ENCODE data around the gene RIT1.

RIT1 gene

GRCh38 chr1:155911156-155912055 lies at the start of gene RIT1:
Gene RIT1 (minus strand): TSS chr1:155911349. CDS start chr1:155910761, 588 bp downstream.
- DNase-seq = peak; percentile 36

- no peak for DNase-seq
Observed at GRCh38 chr1:155960081-155960745, 49.1 kb upstream of the RIT1 start.

- no peak for DNase-seq
Observed at GRCh38 chr1:155957411-155957915, 46.3 kb upstream of the RIT1 start.

GRCh38 chr1:155954645-155955044 lies 43.5 kb upstream of the RIT1 start:
- no peak for DNase-seq

- no peak for DNase-seq
Observed at GRCh38 chr1:155952505-155952890, 41.3 kb upstream of the RIT1 start.

- no peak for DNase-seq
Observed at GRCh38 chr1:155951753-155952504, 40.8 kb upstream of the RIT1 start.

- no peak for DNase-seq
Observed at GRCh38 chr1:155950829-155951228, 39.7 kb upstream of the RIT1 start.

GRCh38 chr1:155947741-155948140 lies 36.6 kb upstream of the RIT1 start:
- DNase-seq = no peak

GRCh38 chr1:155947292-155947691 lies 36.1 kb upstream of the RIT1 start:
- no peak for DNase-seq

- DNase-seq = no peak
Observed at GRCh38 chr1:155946633-155947219, 35.6 kb upstream of the RIT1 start.

- DNase-seq = no peak
Observed at GRCh38 chr1:155944444-155944799, 33.3 kb upstream of the RIT1 start.

- no peak for DNase-seq
Observed at GRCh38 chr1:155942578-155943141, 31.5 kb upstream of the RIT1 start.

- no peak for DNase-seq
Observed at GRCh38 chr1:155941845-155942531, 30.8 kb upstream of the RIT1 start.

- no peak for DNase-seq
Observed at GRCh38 chr1:155940993-155941844, 30.1 kb upstream of the RIT1 start, which contains the start of gene RXFP4. Gene RXFP4 (plus strand): TSS chr1:155941638. CDS start chr1:155941710, 72 bp downstream.

GRCh38 chr1:155940482-155940992 lies 29.4 kb upstream of the RIT1 start:
- no peak for DNase-seq

GRCh38 chr1:155938220-155938627 lies 27.1 kb upstream of the RIT1 start:
- no peak for DNase-seq

GRCh38 chr1:155934936-155935590 lies 23.9 kb upstream of the RIT1 start:
- no peak for DNase-seq

- DNase-seq = peak; percentile 82
Observed at GRCh38 chr1:155934097-155934935, 23.2 kb upstream of the RIT1 start, which contains the start of gene KHDC4. Gene KHDC4 (minus strand): TSS chr1:155934413. CDS start chr1:155934373, 40 bp downstream.

GRCh38 chr1:155933591-155934096 lies 22.5 kb upstream of the RIT1 start:
- no peak for DNase-seq
